ENCODE results near the gene DIP2B.

The DIP2B gene

GRCh38 chr12:50787618-50788017, 282.8 kb downstream of the DIP2B start:
- H3K4me3 ChIP-seq (ENCODE audit: low read depth, low read length), result no peak overlapping the region
- TF ChIP-seq, protein P1, sequence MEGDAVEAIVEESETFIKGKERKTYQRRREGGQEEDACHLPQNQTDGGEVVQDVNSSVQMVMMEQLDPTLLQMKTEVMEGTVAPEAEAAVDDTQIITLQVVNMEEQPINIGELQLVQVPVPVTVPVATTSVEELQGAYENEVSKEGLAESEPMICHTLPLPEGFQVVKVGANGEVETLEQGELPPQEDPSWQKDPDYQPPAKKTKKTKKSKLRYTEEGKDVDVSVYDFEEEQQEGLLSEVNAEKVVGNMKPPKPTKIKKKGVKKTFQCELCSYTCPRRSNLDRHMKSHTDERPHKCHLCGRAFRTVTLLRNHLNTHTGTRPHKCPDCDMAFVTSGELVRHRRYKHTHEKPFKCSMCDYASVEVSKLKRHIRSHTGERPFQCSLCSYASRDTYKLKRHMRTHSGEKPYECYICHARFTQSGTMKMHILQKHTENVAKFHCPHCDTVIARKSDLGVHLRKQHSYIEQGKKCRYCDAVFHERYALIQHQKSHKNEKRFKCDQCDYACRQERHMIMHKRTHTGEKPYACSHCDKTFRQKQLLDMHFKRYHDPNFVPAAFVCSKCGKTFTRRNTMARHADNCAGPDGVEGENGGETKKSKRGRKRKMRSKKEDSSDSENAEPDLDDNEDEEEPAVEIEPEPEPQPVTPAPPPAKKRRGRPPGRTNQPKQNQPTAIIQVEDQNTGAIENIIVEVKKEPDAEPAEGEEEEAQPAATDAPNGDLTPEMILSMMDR (IDR thresholded peaks at IDR 0.05; ENCODE audit: control insufficient read depth, extremely low read depth, insufficient read depth), result no peak
- no peak for DNase-seq (ENCODE audit: low read depth)

- TF ChIP-seq, protein P1 (IDR thresholded peaks at IDR 0.05; ENCODE audit: control insufficient read depth, extremely low read depth, insufficient read depth), result no peak
- no peak for DNase-seq (ENCODE audit: low read depth)
- no peak overlapping the region for H3K4me3 ChIP-seq (ENCODE audit: low read depth, low read length)
Measured at GRCh38 chr12:50788561-50788960, 283.8 kb downstream of the DIP2B start.

DNA sequence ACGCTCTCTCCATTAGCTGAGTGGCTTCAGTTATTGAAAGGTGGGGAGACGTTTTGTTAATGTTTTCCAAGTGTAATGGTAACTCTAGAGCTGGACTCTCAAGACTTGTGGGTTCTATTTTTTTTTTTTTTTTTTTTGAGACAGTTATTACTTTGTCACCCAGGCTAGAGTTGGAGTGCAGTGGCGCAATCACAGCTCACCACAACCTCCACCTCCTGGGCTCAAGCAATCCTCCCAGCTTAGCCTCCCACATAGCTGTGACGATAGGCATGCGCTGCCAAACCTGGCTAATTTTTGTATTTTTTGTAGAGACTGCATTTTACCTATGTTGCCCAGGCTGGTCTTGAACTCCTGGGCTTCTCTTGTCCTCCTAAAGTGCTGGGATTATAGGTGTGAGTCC, 285.3 kb downstream of the DIP2B start:
- TF ChIP-seq, protein P1 (IDR thresholded peaks at IDR 0.05; ENCODE audit: control insufficient read depth, extremely low read depth, insufficient read depth), result no peak
- no peak for DNase-seq (ENCODE audit: low read depth)
- H3K4me3 ChIP-seq (ENCODE audit: low read depth, low read length), result no peak overlapping the region
